H54 (cell line): ENCODE data around the gene VCL.

Experiments
- DNase-seq: peaks from one replicate; pipeline ENCODE4 v3.0.0; 2011; ENCODE audit warnings: low spot score, mixed read lengths; ENCODE audit not compliant: insufficient read length
- FAIRE-seq: peaks from 3 replicates; lab custom pipeline; 2011; peaks lifted over from hg19 to GRCh38; lab: Jason Lieb, UNC
- POLR2A ChIP-seq: IDR thresholded peaks from 2 replicates; pipeline ENCODE4 v1.6.1; 2011; ENCODE audit warnings: low read depth, mild to moderate bottlenecking, low read length

The VCL gene

GRCh38 chr10:74150990-74151878 lies 153.3 kb downstream of the VCL start, which contains the start of gene ADK:
Gene ADK, plus strand, starts transcription at chr10:74151221. Its CDS starts 58 bp downstream, at chr10:74151279.
- FAIRE-seq = peak; percentile 100
- peak; percentile 92 for DNase-seq
- peak; percentile 66 for TF ChIP-seq POLR2A

DNA sequence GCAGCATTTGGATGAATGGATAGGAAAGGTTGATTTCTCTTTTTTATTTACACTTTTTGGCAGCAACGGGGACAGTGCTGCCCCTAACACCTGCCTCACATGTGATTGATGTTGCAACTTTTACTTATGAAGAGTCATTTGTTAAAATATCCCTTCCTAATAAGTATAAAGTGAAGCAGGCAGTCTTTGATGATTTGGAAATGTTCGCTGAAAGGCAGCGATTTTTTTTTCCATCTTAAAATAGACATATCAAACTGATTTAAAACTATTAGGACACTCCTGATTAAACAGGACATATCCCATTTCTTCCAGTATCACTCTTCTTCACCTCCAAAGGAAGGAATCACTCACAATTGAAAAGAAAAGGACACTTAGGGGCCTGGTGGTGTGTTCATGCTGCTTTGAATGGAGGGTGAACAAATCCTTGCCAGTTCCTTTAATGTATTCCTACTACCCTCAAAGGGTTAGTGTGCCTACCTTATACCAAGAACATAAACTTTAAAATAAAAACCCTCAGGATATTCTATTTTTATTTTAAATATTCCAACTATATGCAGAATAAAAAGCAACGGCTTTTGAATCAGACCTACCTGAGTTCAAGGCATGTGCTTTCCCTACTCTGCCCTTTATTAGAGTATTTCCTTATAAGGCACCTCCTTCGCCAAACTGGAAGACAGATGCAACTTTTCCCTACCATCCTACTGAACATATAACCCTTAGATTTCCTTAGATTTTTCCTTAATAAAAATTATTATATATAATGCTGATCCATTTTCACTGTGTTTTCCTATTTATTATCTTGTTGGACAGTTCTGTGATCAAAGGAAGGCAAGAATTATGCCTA lies 154.2 kb downstream of the VCL start:
- peak; percentile 53 for FAIRE-seq
- no peak for TF ChIP-seq POLR2A
- DNase-seq = no peak

GRCh38 chr10:74153123-74153522 lies 155.2 kb downstream of the VCL start:
- FAIRE-seq (peak; percentile 20), DNase-seq (no peak)
- no peak for TF ChIP-seq POLR2A

GRCh38 chr10:74153676-74154075 lies 155.8 kb downstream of the VCL start:
- no peak for FAIRE-seq
- TF ChIP-seq POLR2A = no peak
- no peak for DNase-seq

- peak; percentile 78 for FAIRE-seq
- no peak for DNase-seq
- no peak for TF ChIP-seq POLR2A
Measured at GRCh38 chr10:74156919-74157289, 159.0 kb downstream of the VCL start.

DNA sequence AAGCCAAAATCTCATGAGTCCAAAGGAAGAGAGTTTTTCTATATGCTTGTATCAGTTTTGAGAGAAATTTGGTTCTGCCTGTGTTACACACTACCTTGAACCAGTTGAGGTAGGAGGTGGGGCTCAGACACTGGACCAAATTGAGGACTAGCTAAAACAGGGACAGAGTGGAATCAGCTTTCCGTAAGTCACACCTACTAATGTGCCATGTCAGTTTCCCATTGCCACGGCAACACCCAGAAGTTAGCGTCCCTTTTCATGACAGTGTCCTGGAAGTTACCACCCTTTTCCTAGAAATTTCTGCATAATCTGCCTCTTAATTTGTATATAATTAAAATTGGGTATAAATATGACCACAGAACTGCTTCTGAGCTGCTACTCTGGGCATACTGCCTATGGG lies 162.1 kb downstream of the VCL start:
- DNase-seq = no peak
- no peak for FAIRE-seq
- TF ChIP-seq POLR2A = no peak

DNA sequence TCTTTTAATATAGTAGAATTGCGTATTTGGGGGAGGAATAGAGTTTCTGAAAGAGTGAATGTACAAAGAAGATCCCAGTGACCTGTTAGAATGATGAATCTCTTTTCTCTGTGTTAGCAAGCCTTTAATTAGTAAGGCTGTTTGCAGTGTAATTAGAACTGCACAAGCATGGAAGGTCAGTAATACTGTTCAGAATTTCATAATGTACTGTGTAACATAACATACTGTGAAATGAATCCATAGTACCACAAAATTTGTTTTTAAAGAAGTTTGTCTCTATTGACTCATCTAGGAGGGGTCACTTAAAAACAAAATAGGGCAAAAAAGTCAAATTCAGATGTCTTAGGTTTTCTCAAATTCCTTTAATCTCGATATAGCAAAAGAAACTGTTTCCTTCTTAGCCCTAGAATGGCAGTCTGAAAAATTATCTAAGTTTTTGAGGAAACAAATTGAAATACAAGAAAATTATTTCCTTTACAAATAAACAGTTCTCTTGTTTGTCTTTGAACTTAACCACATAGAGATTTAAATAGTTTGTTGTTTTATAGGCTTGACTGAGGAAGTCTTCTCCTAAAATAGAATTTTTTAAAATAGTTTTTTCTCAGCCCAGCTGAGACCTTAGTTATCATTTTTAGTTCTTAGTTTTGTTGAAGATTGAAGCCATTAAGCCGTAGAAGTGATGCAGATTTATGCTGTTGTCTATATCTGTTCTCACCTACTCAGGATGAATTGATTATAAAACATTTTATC lies 165.6 kb downstream of the VCL start:
- no peak for DNase-seq
- FAIRE-seq = no peak
- no peak for TF ChIP-seq POLR2A

DNA sequence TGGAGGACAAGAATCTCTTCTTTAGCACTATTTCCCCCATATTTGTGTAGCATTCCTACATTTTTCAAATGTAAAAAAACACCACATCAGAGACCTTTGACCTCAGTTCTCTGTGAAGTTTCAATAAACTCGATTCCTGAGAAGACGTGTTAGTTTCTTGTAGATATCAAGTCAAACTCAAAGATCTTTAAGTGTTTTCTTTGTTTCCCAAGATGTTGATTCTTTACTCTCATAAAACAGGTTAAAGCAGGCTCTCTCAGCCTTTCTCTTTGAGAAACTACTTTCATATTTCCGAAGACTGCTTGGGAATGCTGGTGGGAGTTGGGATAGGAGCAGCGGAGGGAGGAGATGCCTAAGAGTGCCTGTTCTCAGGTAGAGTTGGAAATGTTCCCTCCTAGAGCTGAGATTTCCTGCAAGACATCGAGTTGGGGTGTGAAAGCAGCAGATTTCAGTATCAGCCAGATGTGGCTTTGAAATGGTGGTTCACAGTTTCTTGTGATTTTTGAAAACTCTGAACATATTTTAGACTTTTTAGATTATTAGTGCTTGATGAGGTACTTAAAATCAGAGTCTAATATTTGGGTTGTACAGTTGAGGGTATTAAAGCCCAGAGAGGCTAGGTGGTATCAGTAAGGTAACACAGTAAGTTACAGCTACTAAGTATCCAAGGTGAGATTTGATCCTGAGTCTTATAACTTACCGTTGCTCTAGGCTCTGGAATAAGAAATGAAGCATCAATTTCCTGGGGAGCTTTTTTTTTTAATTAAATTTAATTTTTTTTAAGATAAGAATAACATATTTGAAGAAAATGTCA lies 167.0 kb downstream of the VCL start:
- no peak for DNase-seq
- FAIRE-seq = no peak
- no peak for TF ChIP-seq POLR2A

- FAIRE-seq = no peak
- no peak for DNase-seq
- TF ChIP-seq POLR2A = no peak
Measured at GRCh38 chr10:74165530-74165901, 167.6 kb downstream of the VCL start.

GRCh38 chr10:74167443-74167842 lies 169.5 kb downstream of the VCL start:
- no peak for DNase-seq
- FAIRE-seq = no peak
- no peak for TF ChIP-seq POLR2A
